HG03103 (cell line): ENCODE results near the gene ZCWPW2.
A peak's percentile ranks its signal among the peaks of the same experiment; 100 is the strongest.

Experiments
- ATAC-seq: cut with Tn5 transposase; IDR thresholded peaks from one replicate; pipeline ENCODE4 v1.9.1; 2021; ENCODE audit warnings: low read depth; ENCODE audit not compliant: unreplicated experiment

The ZCWPW2 gene

DNA sequence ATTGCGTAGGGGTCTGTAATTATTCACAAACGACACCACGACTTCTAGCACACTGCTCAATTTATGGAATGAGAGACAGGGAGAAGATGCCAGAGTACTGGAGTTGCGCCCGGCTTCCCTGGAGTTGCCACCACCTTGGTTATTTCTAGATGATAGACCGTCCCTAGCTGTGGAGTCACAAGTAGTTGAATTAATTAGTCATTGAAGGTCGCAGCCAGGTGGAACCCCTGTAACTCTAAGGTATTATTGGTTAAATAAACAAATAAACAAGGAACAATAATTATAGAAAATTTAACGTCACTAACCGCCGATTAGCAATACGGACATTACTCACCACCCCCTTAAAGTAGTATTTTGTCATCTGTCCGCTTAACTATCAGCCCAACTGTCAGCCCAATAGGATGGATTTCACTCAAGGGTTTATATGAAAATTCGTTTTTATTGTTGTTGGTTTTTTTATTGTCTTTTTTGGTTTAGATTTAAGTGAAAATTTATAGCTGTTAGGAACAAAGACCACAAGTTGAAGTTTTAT is 1.0 kb downstream of the ZCWPW2 start:
- no peak for ATAC-seq

DNA sequence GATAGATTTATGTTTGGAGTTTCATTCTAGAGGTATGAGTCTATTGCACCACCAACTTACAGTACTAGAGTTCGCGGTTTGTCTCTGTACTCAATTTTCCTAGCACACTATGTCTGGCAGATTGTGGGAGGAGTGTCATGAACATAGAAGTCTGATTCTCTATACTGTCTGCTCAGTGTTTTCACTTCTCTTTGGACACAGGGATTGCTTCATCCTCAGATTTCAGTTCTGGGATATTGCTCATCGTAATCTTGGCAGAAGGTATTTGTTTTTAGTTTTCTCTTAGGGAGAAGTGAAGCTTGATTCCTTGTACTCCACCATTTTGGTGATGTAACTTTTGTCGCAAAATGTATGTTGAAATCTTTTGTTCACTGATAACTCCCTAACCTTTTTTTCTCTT is 27.9 kb downstream of the ZCWPW2 start:
- ATAC-seq = no peak

DNA sequence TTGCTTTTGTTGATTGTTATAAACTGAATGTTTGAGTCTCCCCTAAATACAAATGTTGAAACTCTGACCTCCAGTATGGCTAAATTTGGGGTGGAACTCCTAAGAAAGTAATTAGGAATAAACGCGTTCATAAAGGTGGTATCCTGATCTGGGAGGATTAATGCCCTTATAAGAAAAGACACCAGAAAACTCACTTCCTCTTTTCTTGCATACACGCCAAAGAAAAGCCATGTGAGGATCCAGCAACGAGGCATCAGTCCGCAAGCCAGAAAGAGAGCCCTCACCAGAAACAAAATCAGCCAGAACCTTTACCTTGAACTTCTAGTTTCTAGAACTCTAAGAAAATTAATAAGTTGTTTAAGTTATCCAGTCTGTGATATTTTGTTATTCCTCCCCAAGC is 37.5 kb downstream of the ZCWPW2 start:
- ATAC-seq = no peak

DNA sequence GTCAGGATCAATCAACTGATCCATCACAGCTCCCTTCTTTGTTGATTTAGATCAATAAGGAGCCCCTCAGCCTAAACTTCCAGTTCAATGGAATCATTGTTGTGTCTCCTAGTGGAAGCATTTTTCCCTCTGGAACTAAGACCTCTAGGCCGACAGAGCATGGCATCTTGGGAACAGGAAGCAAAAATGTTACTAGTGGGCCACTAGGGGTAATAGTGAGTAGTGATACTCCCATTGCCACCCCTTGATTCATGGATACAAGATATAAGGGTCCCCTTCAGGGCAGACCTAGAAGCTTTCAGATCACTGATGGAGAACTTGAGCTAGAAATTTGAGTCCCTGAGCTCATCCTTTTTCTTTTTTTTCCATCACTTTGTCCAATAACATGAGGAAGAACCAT is 40.5 kb downstream of the ZCWPW2 start:
- ATAC-seq = no peak

DNA sequence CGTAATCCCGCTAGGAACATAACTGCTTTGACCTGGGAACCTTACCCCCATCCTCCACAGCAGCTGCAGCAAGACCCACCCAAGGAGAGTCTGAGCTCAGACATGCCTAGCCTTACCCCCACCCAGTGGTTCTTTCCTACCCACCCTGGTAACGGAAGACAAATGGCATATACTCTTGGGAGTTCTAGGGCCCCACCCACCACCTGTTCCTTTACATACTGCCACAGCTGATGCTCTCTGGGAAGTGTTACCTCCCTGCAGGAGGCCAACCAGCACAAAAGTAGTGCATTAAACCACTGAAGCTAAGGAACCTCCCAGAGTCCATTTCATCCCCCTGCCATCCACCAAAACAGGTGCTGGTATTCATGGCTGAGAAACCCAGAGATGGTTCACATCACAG is 50.7 kb downstream of the ZCWPW2 start:
- ATAC-seq = no peak

DNA sequence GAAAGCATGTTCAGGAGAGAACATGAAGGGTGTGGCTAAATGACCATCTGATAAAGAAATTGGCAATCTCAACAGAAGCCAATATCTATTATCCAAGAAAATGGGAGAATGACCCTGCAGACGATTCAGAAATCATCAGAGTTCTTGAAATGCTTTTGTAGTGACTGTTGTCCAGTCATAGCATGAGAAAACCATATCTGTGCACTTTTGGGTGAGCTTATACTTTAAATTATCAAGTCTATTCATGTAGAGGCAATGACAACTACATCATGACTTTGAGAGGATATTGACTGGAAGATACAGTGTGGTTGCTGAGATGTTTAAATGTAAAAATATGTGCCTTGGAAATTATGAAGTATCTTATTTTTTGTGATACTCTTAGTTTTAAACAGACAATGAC is 57.7 kb downstream of the ZCWPW2 start:
- no peak for ATAC-seq

DNA sequence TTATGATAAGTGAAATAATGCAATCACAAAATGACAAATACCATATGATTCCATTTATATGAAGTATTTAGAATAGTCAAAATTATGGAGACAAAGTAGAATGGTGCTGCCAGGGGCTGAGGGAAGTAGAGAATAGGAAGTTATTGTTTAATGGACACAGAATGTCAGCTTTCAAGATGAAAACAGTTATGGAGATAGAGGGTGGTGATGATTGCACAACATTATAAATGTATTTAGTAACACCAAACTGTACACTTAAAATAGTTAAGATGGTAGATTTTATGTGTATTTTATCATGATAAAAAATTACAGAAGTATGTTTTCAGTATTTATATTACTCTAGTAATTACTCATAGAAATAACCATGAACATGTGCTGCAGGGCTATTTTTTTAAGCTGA is 100.9 kb downstream of the ZCWPW2 start:
- ATAC-seq = no peak

DNA sequence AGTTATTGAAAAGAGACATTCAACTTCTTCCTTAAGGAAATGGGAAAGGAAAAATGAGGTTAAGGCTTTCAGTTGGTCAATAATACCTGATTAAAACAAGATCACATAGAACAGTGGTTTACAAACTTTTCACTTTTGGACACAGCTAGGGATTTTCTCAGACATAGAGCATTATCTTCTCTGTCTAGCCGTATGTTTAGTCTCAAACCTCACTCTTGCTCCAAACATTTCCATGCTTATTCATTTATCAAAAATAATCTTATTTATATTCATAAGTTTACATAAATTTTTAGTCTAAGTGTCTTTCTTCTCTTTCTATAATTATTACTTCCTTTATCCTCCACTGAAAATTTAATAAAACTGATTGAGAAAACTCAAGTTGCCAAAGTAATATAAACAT is 114.3 kb downstream of the ZCWPW2 start:
- ATAC-seq = no peak

DNA sequence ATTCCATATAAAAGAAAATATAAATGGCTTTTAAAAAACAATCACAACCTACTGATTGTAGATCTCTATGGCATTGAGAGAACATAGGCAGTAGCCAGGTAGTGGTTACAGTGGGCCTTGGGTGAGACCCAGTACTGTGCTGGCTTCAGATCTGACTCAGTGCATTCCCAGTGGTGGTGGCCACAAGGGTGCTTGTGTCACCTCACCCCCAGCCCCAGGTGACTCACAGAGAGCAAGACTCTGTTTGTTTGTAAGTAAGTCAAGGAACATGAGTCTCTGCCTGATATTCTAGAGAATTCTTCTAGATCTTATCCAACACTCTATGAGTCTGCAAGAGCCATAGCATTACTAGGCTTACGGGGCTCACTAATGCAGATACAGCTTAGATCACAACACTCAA is 118.9 kb downstream of the ZCWPW2 start:
- ATAC-seq = no peak

DNA sequence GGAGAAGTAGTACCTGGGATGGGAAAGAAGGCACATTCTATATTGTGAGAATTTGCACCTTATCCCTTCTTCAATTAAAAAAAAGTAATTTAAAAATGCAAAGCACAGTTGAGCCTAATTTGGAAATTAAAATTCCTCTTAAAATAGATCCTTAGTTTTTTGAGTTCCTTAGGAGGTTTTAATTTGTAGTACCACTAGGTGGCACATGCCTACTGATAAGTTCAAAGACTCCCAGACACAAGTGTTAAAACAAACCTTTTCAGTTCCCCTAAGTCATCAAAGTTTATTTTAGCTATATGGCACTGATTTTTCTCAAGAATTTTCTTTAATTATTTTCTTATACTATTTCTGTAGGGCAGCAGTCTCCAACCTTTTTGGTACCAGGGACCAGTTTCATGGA is 127.7 kb downstream of the ZCWPW2 start:
- ATAC-seq = peak; percentile 74

DNA sequence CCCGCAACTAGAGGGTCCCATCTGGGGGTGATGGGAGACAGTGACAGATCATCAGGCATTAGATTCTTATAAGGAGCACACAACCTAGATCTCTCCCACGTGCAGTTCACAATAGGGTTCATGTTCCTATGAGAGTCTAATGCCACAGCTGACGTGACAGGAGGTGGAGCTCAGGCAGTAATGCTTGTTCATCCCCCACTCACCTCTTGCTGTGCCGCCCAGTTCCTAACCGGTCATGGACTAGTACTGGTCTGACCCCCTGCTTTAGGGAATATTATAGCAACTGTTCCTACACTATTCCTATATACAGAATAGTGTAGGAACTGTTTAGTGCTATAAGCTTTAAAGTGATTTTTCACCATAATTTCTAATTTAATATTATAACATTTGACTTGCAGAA is 128.2 kb downstream of the ZCWPW2 start:
- no peak for ATAC-seq

DNA sequence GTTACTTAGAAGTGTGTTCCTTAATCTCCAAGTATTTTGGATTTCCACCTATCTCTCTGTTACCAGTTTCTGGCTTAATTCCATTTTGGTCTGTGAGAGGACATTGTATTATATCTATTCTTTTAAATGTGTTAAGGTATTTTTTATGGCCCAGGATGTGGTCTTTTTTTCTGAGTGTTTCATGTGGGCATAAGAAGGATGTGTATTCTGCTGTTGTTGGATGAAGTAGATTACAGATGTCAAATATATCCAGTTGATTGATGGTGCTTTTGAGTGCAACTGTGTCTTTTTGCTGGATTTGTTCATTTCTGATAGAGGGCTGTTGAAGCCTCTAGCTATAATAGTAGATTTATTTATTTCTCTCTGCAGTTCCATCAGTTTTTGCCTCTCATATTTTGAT is 136.6 kb downstream of the ZCWPW2 start:
- no peak for ATAC-seq

DNA sequence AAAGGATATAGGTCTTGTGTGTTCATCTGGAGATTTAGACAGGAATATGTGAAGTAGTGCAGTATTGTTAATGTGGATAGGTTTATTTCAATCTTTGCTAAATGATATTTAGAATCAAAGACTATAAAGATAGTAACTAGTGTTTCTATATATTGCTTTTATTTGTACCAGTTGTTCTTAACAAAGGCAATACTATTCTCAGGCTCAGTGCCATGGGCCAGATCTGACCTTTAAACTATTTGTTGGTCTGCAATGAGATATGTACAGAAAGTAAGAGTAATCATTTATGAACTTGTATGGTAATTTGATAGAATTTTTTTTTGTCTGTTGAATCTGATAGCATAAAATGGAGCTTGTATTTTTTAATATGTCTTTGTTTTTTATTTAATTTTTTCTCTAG is 146.8 kb downstream of the ZCWPW2 start:
- ATAC-seq = no peak

DNA sequence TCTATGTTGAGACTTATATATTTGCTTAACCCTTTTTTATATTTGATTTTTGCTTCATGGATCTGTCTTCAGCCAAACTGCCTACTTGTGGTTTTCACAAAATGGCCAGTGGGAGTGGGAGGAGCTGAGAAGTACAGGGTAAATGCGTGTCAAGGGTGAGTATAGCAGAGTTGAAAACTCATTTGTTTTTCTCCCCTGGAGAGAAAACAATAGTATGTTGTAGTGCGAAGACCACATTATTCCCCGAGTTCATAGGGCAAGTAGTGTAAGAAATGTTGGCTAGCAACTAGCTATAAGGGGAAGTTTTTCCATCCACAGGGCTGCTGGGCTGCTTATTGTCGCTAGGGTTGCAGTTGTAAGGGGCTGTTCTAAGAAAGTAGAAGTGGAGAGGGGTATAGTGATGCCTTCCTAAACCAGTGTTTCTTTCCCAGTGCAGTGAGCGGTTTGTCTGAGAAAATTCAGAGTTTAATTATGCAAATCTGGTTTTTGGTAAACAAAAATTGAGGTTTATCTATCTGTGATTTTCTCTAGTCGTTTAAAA is 153.9 kb downstream of the ZCWPW2 start:
- no peak for ATAC-seq

DNA sequence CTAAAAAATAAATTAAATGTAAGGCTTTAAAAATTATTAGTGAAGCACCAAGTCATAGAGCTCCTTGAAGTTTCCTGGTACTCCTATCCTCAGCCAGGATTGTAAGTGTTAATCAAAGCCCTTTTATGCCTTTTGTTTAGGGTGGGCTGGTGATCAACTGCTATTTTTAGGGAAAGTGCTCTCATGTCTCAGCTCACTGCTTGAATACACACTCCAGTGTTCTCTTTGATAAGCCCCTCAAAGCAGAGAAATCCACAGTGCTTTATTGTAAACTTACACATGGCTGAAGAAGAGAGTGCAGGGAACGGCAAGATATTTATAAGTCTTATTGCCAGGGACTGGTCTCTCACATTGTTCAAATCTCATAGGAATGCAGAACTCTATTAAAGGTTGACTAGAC is 156.5 kb downstream of the ZCWPW2 start:
- no peak for ATAC-seq

DNA sequence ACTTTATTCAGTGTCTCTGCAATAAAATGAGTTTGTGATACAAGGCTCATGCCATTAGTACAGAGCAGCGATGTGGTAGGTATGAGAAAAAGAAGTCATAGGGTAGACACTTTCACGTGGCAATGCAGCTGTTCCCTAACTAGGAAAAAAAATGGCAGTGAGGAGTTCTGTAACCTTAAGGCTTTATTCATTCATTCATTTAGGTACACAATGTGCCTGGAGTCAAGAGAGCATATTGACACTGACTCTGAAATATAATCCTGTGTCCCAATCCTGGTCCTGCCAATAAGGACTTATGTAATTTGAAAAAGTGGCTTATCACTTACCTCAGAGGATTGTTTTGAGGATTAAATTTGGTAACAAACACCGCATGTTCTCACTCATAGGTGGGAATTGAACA is 173.1 kb downstream of the ZCWPW2 start:
- no peak for ATAC-seq

DNA sequence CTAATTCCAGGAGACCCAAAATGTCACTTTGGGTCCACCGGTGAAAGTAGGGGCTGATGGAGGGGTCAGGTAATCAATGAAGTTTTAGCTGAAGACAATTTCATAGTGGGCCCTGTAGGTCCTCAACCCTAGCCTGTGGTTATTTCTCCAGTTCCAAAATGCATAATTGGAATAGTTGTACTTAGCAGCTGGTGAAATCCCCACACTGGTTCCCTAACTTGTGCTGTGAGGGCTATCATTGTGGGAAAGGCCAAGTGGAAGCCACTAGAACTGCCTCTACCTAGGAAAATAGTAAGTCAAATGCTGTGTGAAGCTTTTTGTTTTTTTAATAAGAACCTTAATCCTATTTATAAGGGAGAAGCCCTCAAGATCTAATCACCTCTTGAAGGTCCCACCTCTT is 193.8 kb downstream of the ZCWPW2 start:
- no peak for ATAC-seq

DNA sequence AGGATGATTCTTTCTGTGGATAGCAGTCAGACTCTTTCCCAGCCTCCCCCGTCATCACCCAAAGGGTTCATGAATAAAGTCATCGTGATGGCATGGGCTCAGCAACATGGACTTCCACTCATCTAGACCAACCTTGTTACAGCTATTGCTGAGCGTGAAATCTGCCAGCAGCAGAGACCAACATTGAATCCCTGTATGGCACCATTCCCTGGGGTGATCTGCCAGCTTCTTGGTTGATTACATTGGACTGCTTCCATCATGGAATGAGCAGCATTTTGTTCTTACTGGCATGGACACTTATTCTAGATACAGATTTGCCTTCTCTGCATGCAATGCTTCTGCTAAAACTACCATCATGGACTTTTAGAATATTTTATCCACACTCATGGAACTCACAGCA is 195.7 kb downstream of the ZCWPW2 start:
- no peak for ATAC-seq

DNA sequence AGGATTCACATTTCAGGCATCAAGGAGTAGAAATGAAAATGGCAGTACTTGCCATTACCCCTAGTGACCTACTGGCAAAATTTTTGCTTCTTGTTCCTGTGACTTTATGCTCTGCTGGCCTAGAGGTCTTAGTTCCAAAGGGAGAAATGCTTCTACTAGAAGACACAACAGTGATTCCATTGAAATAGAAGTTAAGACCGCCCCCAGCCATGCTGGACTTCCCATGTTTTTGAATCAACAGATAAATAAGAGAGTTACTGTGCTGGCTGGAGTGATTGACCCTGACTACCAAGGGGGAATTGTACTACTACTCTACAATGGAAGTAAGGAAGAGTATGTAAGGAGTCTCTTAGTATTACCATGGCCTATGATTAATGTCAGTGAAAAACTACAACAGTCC is 196.3 kb downstream of the ZCWPW2 start:
- ATAC-seq = no peak

DNA sequence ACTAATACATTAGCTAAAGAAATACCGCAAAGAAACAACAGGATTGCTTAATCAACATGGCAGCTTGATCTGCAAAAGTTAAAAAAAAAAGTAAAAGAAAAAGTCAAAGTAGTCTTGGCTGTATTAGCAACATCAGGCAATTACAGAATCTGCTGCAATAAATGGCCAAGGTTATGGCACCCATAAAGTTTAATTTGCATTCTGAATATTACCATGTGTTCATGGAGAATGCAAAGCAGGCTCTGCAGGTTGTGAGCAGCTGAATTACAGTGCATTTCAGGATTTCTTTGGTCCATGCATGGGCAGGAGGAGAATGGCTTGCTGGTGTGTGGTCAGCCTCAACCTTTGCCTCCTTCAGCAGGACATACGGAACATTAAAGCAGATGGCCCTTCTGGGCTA is 199.2 kb downstream of the ZCWPW2 start:
- no peak for ATAC-seq

DNA sequence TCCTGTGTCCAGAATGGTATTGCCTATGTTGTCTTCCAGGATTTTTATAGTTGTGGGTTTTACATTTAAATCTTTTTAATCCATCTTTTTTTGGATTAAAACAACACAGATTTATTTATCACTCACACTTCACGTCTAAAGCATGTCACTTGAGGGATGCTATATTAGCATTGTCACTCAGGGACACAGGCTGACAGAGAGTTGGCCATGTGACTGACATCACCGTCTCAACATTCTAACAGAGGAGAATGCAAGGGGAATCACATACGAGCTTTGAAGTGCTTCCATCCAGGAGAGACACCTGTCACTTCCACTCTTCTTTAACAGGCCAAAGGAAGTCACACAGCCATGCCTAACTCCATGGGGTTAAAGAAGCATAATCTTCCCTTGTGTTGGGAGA is 204.7 kb downstream of the ZCWPW2 start:
- ATAC-seq = no peak

DNA sequence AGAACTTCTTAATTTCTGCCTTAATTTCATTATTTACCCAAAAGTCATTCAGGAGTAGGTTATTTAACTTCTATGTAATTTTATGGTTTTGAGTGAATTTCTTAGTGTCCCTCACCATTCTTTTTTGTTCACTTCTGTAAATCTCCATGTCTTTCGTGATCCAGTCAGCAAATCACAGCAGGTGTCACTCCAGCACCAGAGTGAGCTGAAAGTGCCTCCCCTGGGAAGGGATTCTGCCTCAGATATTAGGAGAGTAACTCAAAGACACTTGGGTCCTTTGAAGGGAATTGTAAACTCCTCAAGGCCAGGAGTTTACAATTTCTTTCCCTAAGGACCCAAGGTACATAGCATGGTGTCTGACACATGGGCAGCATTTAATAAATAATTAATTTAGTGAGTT is 207.7 kb downstream of the ZCWPW2 start:
- no peak for ATAC-seq

DNA sequence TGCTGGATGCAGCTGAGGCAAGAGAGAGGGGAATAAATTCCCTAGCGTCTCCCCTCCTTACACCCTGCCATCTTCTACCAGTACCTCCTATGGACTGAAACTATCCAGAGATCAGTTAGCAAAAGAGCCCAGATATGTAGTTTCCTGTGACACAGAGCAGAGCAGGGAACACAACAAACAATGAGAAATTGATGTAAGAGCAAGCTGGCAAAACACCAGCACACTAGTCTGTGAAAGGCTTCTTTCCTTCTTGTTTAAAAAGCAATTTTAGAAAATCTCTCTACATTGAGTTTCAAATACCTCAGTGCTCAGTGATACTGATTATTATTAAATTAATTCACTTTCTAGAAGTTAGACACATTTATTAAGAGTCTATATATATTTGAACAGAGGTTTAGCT is 215.7 kb downstream of the ZCWPW2 start:
- no peak for ATAC-seq
